ENCODE results near the gene STN1. TPM values are rescaled to one million over a fixed set of nuclear protein-coding genes. Genes with fewer than 3 reads are reported as not detected.
A peak's percentile ranks its signal among the peaks of the same experiment; 100 is the strongest.
"Not testable (repeated sequence)": the region's sequence is repeated elsewhere in the genome, so short reads cannot be mapped to it uniquely, and the experiment has no call there.

The STN1 gene
- total RNA-seq, 1 donor from 2014 or later = 31.3 TPM

- ATAC-seq = peak; percentile 58
These were observed 58.6 kb downstream of the STN1 start for GRCh38 chr10:103859161-103860086.

- no peak for ATAC-seq
These were observed 59.6 kb downstream of the STN1 start for GRCh38 chr10:103858360-103858759.

- ATAC-seq = no peak
These were observed 61.2 kb downstream of the STN1 start for GRCh38 chr10:103856797-103857170.

GRCh38 chr10:103855852-103856796, 61.9 kb downstream of the STN1 start:
- no peak for ATAC-seq

- peak; percentile 41 for ATAC-seq
These were observed 62.6 kb downstream of the STN1 start, which contains the start of gene SH3PXD2A for GRCh38 chr10:103855424-103855823. Gene SH3PXD2A (minus strand): TSS chr10:103855576. CDS start chr10:103855266, 310 bp downstream.

GRCh38 chr10:103854686-103855391, 63.1 kb downstream of the STN1 start:
- peak; percentile 25 for ATAC-seq

- ATAC-seq = no peak
These were observed 63.7 kb downstream of the STN1 start for GRCh38 chr10:103854265-103854685.

- ATAC-seq = no peak
These were observed 64.3 kb downstream of the STN1 start for GRCh38 chr10:103853428-103854264.

DNA sequence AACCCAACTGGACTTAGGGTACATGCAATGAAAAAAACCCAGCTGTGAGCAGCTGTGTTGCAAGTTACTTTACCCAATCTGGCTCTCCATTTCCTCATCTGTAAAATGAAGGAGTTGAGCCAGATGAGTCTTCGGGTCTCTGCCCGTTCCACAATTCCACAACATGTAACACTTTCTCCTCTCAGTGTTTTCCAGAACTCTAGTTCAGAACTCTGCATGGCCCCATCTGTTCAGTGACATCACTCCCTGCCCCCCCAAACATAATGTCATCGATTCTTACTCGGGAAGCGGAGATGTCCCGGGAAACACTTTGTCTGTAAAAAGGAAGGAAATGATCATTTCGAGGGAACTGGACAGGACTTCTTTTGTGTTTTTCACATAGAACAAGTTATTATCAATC, 65.1 kb downstream of the STN1 start:
- no peak for ATAC-seq

DNA sequence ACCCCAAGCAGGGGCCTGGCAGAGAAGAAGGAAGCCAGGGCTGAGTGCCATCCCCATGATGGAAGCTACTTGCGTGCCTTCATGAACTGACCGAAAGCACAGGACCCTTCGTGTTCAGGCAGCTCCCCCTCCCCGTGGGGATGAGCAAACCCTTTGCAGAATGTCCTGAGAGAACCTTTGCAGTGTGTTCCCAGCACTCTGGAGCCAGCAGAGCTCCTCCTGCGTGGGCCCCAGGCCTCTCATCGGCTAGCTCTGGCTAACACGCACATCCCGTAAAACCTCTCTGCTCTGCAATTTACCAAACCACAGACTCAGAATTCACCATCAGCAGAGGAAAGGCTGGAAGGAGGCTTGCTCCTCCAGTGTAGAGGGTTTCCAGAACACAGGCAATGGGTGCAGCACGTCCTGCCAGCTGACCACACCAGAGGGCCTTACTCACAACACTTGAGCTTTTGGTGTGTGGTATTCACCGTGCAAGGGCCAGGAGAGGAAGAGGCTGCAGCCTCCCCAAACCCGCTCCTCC, 65.7 kb downstream of the STN1 start:
- no peak for ATAC-seq

- ATAC-seq = peak; percentile 12
These were observed 66.7 kb downstream of the STN1 start for GRCh38 chr10:103851261-103851660.

DNA sequence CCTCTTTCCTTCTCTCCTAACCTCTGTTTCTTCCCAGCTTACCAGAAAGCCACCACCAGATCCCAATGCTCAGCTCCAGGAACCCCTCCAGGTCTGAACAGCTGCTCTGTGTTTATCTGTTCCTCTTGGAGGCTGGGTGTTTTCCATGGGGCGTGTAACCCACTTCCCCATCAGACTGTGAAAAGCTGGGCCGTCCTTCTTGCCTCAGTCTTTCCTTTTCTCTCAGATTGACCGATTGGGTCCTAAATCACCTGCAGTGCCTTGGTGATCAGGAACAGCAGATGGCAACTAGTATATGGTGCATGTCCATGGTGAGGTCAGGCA, 67.5 kb downstream of the STN1 start:
- no peak for ATAC-seq

DNA sequence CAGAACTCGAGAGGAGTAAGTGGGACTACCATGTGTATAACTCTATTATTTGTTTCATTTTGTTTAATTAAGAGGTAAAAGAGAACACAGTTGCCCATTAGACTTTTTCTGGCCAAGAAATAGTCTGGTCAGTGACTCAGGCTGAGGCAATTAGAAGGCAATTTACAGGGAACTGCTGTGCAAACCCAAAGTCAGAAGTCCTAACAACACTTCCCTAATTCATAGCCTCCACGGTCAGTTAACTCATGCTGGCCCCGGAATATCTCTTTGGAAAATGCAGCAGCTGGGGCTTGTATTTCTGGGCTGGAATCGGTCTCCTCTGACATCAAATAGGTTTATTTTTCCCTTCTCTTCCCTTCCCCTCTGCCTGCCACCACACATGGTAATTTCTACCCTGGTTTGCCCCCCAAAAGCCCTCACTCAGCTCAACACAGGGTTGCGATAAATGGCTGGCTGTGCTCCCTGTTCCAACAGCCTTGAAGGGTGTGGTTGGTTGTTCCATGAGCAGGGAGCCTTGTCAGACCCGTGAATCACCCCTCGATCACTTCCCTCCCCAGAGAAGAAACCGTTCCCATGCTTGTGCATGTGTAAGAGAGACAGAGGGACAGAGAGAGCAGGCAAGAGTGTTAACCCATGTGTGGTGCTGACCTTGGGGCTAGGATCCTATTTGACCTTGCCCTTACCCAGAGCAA, 68.0 kb downstream of the STN1 start:
- peak; percentile 63 for ATAC-seq

GRCh38 chr10:103849212-103849877, 68.6 kb downstream of the STN1 start:
- ATAC-seq = no peak

DNA sequence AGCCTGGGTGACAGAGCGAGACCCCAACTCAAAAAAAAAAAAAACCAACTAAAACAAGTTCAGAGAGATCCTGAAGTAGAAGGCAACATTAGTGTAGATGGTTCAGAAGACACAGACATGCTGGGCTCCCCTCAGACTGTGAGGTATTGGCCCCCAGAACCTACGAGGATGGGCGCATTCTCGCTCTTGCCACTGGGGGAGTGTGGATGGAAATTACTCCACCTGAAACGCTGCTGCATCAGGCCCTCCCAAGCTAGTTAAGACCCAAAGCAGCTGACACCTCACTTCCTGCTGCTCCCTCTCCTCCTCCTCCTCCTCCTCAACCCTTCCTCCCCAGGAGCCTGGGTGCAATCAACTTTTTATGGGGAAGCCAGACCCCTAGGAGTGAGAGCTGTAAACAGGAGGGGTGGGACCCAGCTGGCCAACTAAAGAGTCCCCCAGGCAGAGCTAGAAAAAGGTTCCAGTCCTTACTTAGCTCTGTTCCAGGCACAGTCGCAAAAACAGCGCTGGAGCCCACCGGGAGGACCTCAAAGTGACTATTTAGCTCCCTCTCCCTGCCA, 70.0 kb downstream of the STN1 start:
- ATAC-seq = no peak

DNA sequence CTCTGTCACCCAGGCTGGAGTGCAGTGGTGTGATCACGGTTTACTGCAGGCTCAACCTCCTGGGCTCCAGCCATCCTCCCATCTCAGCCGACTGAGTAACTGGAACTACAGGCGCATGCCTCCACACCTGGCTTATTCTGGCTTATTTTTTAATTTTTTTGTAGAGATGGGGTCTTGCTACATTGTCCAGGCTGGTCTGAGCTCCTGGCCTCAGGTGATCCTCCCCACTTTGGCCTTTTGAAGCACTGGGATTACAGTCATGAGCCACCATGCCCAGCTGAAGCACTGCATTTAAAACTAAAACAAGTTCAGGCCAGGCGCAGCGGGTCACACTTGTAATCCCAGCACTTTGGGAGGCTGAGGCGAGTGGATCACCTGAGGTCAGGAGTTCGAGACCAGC, 70.6 kb downstream of the STN1 start:
- ATAC-seq = no peak

GRCh38 chr10:103845972-103846371, 72.0 kb downstream of the STN1 start:
- ATAC-seq = peak; percentile 24

DNA sequence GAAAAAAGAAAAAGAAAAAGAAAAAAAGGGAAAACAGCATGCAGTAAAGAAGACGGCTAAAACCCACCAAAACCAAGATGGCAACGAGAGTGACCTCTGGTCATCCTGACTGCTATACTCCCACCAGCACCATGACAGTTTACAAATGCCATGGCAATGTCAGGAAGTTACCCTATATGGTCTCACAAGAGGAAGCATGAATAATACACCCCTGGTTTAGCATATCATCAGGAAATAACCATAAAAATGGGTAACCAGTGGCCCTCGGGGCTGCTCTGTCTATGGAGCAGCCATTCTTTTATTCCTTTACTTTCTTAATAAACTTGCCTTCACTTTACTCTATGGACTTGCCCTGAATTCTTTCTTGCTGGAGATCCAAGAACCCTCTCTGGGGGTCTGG, 72.6 kb downstream of the STN1 start:
- ATAC-seq = not testable (repeated sequence)

DNA sequence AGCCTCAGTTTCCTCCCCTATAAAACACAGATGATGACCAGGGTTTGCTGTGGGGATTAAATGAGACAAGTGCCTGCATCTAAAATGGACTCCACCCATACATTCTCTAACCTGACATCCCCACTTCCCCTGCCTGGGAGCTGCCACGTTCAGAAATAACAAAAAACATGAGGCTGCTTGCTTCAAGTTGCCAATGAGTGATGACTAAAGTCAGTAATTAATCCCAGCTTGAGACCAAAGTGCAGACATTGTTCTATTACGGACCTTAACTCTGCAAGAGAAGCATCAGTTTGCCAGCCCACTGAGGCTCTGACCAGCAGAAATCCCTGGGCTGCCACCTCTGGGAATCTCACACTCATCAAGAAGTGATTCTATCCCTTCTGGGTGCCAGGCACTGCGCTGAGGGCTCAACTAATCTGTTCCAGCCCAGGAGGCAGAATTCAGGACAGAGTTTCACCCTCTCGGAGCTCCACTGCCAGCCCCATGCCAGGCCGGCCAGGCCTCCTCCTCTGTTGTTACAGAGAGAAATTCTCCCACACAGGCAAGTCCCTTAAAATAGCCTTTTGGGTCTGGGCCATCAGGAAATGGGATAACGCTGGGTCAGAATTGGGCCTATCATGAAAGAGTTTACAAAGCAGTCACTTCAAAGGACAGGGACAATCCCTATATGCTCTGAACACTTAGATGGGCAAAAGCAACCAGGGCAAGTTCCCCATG, 74.0 kb downstream of the STN1 start:
- ATAC-seq = no peak

Measured in esophagus mucosa (tissue), 1 donor.